Globus pallidus (tissue), 1 donor: ENCODE results near the gene TACR2.

Experiments used
- DNase-seq: peaks from one replicate; pipeline ENCODE4 v3.0.0-alpha.2; 2015; ENCODE audit warnings: low spot score

The TACR2 gene

GRCh38 chr10:69374242-69374641 is 42.5 kb downstream of the TACR2 start:
- DNase-seq = no peak

GRCh38 chr10:69372126-69372980 is 44.4 kb downstream of the TACR2 start:
- no peak for DNase-seq

GRCh38 chr10:69367469-69367868 is 49.2 kb downstream of the TACR2 start:
- no peak for DNase-seq

GRCh38 chr10:69366738-69367137 is 50.0 kb downstream of the TACR2 start:
- no peak for DNase-seq

- DNase-seq = no peak
These were observed 52.3 kb downstream of the TACR2 start for GRCh38 chr10:69364232-69364940.

- DNase-seq = no peak
These were observed 53.1 kb downstream of the TACR2 start for GRCh38 chr10:69363666-69364065.

GRCh38 chr10:69362471-69362954 is 54.2 kb downstream of the TACR2 start:
- no peak for DNase-seq

- no peak for DNase-seq
These were observed 55.5 kb downstream of the TACR2 start for GRCh38 chr10:69361303-69361614.

- DNase-seq = no peak
These were observed 56.0 kb downstream of the TACR2 start for GRCh38 chr10:69360485-69361302.

- DNase-seq = no peak
These were observed 57.1 kb downstream of the TACR2 start for GRCh38 chr10:69359594-69359993.

GRCh38 chr10:69359148-69359547 is 57.6 kb downstream of the TACR2 start:
- DNase-seq = no peak

- DNase-seq = no peak
These were observed 58.4 kb downstream of the TACR2 start for GRCh38 chr10:69358148-69358795.

GRCh38 chr10:69356187-69356586 is 60.5 kb downstream of the TACR2 start:
- DNase-seq = no peak

- DNase-seq = no peak
These were observed 62.6 kb downstream of the TACR2 start for GRCh38 chr10:69353977-69354635.
